DMS53 treated with DMSO at 0.1 percent for 48 hours (cell line): ENCODE results near the gene NEK6.

Experiments
- DNase-seq: peaks from one replicate; lab custom pipeline; 2025; ENCODE audit not compliant: unreplicated experiment; lab: John Stamatoyannopoulos, UW

NEK6 gene

DNA sequence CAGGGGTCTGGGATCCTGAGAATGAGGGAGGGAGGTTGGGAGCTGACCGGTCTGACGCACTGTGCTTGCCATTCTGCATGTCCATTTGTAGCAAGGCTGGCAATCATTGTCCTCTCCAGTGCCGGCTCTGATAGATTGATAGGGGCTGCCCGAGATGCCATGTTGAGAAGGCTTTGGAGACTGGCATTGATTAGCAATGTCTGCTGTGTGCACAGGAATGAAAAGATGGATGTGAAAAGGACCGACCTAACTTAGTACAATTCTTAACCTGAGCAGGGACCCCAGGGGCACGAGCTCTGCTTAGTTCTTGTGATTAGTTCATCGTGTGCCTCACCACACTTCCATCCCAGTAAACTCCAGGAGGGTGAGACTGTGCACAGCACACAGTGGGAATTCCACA is 17.0 kb downstream of the NEK6 start:
- DNase-seq: no peak

DNA sequence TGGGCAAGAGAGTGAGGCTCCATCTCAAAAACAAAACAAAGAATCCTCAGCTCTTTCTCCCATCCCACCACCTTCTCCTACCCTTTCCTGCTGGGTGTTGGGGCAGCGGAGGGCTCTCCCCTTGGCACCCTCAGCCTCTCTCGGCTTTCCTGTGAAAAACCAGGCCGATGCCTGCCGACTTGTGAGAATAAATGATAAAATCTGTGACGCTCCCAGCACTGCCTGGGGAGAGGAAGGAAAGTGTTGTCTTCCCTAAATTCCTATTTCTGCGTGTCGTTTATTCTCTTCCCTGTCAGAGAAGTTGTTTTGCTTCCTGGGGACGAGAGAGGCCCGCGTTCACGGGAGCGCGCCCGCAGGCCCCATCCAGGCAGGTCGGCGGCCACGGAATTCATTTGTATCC is 19.7 kb downstream of the NEK6 start:
- no peak for DNase-seq

DNA sequence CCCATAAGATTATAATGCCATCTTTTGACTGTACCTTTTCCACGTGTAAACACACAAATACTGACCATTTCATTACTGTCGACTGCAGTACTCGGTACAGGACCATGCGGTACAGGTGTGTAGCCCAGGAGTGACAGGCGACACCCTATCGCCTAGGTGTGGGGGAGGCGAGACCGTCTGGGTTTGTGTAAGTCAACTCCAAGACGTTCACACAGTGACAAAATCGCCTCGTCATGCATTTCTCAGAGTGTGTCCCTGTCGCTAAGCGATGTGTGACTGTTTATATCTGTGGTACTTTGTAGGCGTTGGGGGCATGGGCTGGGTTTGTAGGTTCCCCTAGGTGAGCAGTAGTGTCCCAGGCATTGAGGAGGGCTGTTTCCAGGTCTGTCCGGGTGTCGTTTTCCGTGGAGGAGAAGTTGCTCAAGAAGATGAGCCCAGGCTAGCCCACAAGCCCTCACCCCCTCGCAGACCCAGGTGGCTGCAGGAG is 20.3 kb downstream of the NEK6 start:
- DNase-seq: no peak

DNA sequence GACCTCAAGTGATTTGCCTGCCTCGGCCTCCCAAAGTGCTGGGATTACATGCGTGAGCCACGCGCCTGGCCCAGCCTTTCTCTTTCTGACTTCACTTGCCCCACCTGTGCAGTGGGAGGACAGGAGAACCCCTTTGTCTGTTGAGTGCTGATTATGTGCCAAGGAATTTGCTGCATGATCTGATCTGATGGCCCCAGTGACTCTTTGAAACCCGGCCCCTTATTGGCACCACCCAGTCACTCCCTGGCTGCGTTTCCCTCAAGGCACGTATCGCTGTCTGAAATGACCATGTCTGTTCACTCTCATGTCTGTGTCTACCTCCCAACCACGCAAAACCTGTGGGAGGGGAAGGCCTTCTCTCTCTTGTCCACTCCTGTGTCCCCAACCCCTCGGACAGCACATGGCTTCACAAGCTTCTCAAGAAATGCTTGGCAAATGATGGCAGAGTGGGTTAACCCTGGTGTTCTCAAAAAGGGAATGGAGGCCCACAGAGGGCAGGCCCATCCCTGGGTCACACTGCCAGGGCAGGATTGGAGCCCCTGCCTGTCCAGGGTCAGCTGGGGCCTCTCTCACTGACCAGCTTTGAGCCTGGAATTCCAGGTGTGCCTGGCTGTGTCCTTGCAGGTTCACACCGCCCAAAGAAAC is 21.9 kb downstream of the NEK6 start:
- no peak for DNase-seq

DNA sequence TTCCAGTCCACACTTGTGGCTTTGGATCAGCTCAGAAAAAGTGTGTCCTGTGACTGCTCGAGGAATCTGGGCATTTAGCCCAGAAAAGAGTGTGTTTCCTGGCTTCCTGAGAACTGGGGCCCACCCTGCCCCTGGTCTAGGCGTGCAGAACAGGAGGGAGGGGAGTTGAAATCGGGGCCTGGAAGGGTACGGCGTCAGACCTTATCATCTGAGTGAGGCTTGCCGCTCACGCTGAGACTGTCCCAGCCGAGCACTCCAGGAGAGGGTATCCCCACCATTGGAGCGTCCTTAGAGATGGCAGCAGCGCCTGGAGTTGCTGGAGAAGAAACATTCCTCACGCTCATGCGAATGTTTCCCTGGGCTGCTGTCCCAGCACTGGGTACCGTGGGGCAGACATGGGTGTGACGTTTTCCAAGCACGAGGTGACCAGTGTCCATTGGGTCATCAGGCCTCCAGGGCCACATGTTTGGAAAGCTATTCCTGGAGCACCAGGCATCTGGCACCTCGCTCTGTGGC is 22.5 kb downstream of the NEK6 start:
- DNase-seq: no peak

DNA sequence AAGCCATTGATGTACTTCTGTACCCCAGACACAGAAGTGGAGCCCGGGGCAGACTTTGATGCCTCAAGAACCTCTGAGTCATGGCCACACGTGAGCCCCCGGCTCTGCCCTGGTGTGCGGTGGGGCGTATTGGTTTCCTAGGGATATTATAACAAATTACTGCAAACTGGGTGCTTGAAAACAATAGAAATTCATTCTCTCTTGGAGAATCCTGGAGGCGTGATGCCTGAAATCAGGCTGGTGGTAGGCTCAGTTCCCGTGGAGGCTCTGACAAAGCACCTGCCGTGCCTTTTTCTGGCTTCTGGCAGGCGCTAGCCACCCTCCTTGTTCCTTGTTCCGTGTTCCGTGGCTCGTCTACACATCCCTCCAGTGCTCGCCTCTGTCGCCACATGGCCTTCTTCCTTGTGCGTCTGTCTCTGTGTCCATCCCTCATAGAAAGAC is 24.2 kb downstream of the NEK6 start:
- DNase-seq: no peak

DNA sequence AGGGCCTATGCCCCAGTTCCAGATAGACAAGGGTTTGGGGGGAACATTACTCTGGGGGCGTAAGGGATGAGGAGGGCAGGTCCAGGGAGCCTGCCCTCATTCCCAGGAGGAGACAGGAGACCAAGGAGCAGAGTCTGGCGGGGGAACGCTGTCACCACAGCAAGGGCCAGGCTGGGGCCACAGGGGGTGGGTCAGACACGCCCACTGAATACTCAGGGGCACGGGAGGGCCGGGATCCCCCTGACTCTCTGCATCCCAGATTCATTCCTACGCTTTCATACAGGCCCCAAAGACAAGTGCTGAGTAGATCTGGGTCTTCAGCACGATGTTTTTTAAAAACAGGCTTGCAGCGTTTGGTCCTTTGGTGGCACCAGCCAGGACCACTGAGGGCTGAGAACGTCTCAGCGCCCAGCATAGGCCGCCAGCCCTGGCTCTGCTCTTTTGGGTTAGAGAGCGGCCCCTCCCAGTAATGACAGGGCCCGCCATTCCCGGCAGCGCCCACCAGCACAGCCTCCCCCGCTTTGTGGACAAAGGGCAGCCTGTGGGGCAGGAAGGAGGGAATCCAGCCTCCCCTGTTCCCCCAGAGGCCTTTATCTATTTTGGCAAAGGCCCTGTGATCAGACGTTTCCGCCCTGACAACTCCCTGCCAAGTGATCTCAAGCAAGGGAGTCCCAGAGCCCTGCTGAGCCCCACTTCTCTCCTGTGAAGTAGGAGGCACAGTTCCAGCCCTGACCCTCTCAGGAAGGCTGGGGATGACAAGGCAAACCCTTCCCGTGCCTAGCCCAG is 24.9 kb downstream of the NEK6 start:
- no peak for DNase-seq

DNA sequence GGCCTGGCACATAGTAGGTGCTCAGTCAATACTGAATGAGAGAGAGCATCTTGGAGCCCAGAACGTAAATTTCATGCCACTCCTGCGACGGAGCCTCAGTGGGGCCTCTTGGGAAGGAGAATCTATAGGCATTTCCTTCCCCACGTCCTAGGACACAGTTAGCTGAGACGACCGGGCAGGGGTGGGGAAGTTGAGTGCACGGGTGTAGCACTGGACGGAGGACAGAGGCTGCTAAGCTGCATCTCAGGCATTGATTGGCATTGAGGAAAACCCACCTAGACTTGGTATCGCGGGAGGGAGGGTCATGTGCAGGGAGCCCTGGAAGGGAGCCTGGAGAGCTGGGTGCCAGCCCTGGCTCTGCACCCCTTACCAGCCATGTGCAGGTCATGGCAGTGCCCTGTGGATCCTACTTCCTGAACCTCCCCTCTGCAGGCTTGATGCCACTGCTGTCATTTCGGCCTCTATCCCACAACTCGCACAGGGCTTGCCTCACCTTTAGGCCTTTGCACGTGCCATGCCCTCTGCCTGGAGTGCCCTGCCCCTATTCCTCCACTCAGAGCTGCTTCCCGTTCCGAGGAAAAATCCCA is 25.6 kb downstream of the NEK6 start:
- DNase-seq: no peak

DNA sequence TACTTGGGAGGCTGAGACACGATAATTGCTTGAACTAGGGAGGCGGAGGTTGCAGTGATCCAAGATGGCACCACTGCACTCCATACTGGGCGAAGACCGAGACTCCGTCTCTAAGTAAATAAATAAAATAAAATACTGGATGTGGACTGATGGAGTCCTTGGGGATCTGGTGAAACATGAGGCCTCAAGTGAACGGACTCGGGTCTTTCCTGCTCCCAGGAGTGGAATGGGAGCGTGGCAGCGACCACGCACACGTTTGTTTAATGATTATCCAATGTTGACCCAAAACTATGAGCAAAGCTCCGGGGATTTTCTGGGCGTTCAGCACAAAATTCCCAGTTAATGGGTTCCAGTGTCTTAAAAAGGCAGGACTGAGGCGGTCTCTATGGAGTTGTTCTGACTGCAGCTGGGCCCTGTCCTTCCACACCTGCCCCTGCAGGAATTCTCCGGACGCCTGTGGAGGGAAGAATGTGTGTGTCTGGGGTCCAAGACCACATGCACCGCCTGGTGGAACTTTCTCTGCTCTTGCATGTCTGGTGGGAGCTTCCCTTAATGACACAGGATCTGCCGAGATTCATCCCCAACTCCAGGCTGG is 26.6 kb downstream of the NEK6 start:
- no peak for DNase-seq

DNA sequence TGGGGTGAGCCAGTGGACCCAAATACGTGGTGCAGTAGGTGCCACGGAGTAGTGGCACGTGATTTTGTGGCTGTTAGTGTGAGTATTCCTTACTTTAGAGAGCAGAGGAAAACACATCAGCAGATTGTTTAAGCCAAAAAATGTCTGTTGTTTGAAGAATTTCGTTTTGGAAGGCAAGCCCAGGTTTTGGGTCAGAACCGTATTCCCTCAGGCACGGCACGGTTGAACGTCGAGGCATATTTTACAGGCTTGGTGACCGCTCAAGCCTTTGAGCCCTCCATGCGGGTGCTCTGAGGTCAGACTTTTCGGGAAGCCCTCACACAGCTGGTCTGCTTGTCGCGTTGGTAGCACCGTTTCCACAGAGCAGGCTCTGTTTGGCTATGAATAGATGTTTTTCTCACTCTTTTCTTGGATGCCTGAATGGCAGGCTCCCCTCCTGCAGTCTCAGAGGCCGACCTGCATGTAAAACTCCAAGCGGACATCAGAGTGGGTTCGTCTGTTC is 27.2 kb downstream of the NEK6 start:
- DNase-seq: no peak

DNA sequence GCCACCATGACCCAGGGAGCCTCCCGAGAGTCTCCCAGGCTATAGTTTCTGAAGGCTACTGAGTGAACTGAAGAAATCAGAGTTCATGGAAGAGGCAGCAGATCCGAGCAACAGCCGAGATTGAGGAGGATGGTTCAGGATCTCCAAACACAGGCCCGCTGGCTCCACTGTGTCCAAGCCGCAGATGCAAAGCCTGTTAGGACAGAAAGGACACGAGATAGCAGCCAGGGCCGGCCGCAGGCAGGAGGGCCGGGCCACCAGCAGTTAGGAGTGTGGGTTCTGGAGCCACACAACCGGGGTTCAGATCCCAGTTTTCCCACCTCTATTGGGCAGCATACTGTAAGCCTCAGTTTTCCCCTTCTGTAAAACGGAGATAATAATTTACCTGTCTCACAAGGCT is 27.7 kb downstream of the NEK6 start:
- no peak for DNase-seq

DNA sequence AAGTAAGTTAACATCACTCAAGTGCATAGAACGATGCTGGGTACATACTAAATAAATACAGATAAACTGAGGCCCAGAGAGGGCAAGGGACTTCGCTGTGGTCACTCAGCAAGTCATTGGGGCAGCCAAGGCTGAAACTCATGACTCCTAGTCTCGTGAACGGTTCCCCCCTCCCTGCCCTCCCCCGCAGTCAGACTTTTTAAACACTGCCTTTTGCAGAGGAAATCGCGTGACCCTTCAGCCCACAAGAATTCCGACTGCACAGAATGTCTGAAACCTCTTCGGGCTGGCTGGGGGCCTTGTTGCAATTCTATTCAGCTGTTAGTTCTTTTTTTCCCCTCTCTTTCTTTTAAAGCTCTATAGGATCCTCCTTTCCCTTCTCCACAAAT is 28.1 kb downstream of the NEK6 start:
- DNase-seq: no peak

DNA sequence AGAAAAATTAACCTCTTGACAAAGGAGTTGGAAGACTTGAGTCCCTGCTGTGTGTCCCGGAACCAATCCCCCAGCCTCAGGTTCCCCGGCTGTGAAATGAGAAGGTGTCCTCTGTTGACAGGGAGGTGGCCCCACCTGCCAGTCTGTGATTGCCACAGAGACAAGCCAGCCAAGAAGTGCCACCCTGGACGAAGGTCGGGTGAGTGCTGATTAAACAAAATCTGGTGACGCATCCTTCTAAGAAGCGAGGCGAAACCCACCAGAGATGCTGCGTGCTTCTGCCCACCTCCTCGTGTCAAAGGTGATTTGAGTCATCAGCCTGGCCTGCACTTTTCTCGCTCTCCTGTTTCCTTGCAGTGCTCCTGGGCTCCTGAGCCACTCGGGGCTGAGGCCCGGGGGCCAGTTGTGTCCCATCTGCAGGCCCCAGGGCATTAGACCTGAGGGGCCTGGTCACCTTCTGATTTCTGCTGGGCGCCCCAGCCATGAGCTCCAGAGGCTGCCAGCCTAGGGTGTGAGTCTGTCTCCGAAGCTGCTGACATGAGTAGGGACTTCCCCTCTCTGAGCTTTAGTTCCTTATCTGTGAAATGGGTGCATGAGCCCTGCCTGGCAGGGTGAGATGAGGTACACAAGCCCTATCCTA is 28.7 kb downstream of the NEK6 start:
- DNase-seq: no peak

DNA sequence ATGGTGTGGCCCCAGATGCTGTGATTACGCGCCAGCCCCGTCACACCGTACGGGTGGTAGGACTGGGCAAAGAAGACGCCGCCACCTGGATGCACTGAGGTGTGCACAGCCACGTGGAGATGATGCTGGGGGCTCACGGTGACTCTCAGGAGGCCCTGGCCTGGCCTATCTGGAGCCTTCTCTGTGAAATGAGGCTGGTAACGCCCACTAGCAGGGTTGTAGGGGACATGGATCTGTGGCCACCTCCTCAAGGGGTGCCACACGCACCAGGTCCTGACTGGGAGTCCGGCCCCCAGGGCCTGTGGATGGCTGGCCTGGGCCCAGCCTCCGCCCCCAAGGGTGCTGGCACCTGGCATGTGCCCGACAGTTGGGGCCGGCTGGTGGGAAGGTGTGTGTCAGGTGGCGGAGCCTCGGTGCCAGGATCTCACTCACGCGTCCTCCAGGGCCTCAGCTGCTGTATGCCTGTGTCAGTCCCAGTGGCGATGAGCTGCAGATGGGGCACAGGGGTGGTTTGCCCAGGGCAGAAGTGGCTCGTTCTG is 32.4 kb downstream of the NEK6 start:
- no peak for DNase-seq

DNA sequence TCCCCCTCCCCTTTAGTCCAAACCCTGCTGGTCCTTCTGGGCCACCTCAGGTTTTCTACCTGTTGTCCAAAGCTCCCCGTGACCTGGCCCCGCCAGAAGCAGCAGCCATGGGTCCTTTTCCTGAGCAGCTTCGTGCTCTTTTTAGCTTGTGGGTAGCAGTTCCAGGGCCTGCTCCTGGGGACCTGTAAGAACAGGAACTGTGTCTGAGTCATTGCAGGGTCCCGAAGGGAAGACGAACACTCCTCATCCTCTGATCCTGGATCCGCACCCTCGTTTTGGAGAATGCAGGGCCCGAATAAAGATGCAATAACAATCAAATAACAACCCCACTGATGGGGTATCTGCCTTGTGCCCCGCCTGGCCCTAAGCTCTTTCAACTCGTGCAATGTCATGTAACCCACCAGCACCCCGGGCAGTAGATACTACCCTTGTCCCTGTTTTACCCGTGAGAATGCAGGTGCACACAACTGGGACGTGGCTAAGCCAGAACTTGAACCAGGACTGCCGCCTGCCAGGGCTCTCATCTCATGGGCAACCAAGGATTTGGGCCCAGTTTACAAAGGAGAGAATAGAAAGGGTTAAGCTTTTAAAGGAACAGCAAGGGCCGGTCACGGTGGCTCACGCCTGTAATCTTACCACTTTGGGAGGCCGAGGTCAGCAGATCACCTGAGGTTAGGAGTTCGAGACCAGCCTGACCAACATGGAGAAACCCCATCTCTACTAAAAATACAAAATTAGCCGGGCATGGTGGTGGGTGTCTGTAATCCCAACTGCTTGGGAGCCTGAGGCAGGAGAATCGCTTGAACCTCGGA is 33.2 kb downstream of the NEK6 start:
- DNase-seq: no peak

DNA sequence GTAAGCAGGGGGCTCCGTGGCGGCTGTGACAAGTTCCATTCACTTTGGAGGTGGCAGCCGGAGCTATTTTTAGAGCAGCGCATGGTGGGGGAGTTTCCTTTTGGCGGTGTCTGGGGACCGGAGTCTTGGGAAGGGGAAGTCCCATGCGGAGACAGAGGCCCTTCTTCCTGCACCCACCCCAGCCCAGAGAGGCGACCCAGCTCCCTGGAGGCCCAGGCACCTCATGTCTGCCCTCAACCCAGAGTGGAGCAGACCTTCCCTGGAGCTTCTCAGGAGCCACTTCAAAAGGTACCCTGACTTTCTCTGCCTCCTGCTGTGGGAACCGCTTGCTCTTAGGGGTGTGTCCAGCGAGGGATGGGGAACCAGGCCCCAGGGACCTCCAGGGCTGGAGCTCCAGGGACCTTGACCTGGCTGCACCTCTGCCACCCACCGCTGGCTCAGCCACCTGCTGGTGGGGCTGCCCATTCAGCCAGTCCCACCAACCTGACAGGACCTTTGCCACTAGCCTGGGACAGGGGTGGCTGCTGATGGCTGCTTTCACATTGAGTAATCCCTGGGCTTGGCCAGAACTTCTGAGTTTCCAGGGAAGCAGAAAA is 34.1 kb downstream of the NEK6 start:
- DNase-seq: no peak

DNA sequence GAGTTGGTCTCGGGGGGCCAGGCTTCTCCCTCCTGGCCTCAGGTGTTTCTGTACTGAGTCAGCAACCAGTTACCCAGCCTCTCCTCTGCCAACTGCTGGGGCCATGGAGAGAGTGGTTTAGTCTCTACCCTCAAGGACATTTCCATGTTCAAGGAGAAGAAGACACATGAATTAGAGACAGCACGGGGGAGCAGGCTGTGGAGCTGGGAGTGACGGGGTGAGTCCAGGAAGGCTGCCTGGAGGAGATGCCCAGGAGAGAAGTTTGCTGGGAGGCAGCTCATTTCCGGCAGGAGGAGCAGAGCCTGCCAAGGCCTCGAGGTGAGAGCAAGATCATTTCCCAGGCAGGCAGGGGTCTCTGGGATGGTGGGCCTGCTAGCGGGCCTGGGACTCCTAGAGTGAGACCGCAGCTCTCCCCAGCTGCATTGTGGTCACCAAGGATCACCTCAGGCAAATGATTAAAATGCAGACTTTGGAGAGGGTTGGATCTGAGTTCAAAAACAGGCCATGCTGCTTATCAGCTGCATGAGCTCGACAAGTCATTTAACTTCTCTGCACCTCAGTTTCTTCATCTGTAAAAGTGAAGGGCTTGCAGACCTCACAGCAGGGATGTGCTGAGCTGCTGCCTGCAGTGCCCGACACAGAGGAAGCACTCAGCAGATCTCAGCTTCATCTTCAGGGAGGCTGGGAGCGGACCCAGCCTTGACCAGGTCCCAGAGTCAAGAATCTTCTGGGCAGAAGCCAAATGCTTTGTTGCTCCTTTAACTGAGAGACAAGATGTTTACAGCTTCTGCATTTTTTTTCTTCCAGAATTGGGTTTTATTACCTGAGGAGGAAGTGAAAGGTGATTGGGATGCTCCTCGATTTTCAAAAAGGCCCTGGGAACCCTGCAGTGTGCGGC is 35.2 kb downstream of the NEK6 start:
- DNase-seq: no peak

DNA sequence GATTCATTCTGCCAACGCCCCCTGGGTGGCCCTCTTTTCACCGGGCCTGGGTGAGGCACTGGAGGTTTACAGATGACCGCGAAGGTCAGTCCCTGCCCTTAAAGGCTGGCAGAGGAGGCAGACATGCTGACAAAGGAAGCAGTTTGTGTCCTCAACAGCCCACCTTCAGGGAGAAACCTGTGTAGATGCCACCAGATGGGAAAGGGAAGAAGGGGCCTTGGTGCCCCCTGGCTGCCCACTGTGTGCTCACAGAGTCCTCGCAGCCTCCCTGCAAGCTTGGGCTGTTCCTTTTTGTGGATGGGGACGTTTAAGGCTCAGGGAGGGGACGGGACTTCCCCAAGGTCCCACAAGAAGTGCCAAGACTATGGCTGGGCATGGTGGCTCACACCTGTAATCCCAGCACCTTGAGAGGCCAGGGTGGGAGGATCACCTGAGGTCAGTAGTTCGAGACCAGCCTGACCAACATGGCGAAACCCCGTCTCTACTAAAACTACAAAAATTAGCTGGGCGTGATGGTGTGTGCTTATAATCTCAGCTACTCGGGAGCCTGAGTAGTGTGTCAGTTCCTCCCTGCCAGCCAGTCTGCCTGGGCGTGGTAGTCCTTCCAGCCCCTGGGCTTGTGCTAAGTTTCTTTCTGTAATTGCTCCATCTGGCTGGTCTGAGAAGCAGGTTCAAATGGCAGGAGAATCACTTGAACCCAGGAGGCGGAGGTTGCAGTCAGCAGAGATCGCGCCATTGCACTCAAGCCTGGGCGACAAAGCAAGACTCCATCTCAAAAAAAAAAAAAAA is 36.2 kb downstream of the NEK6 start:
- DNase-seq: no peak
